K562 (cell line): ENCODE data around the gene FOXP4. TPM values are rescaled to one million over a fixed set of nuclear protein-coding genes. Genes with fewer than 3 reads are reported as not detected.

Experiments used
- ATAC-seq: fragments of 200-7000 bp; cut with Tn5 transposase; 3 replicates; pipeline ENCODE4 v1.9.1; 2020; ENCODE audit warnings: moderate library complexity
- BruUV-seq: library from RNA; stranded (reverse); fragments of 400-500 nt; replicated peaks from 2 replicates; lab custom pipeline; 2021; lab: Mats Ljungman, UMichigan
- CTCF ChIA-PET: fragments of 300-600 bp; formaldehyde crosslinking; extraction: SDS; loops from one replicate; lab custom pipeline; 2021; ENCODE audit warnings: low intra/inter-chr PET ratio; lab: Yijun Ruan, JAX
- POLR2A ChIA-PET: fragments of 300-600, 350-650 bp; sonication (Branson Sonifier 250); formaldehyde crosslinking; extraction: SDS; loops from one replicate; lab custom pipeline; 2021; ENCODE audit warnings: antibody characterized with exemption, inconsistent platforms; lab: Yijun Ruan, JAX
- DNase-seq, 4 experiments: peaks; one replicate each; pipeline versions ENCODE4 v3.0.0 to v3.0.0-alpha.2; 2011 to 2018; ENCODE audit warnings: low spot score in 3 of 4, mixed read lengths in 3 of 4; ENCODE audit errors: extremely low read depth in 1 of 4
- FAIRE-seq: peaks from 2 replicates; lab custom pipeline; 2011; peaks lifted over from hg19 to GRCh38; lab: Jason Lieb, UNC
- H2AFZ ChIP-seq: 2 replicates; pipeline ENCODE4 v1.6.0; 2011; ENCODE audit warnings: low read depth, low read length, control low read depth, inconsistent platforms
- H3K27ac ChIP-seq: fragments of 200-600 bp; 3 replicates; pipeline ENCODE4 v1.8.0; 2011; ENCODE audit warnings: low read depth, mild to moderate bottlenecking, control low read depth, inconsistent platforms, low read length, moderate library complexity, mixed read lengths; ENCODE audit errors: extremely low read depth
- H3K27me3 ChIP-seq, 2 experiments: fragments of 300-600 bp in 1 of 2; 2 replicates in 1 of 2; 3 replicates in 1 of 2; pipeline versions ENCODE4 v1.6.0 to v1.8.0; 2011; ENCODE audit warnings: inconsistent platforms in 2 of 2, low read length in 2 of 2, mild to moderate bottlenecking in 1 of 2, mixed read lengths in 1 of 2, moderate library complexity in 1 of 2; ENCODE audit not compliant: control insufficient read depth in 2 of 2, insufficient read depth in 2 of 2
- H3K36me3 ChIP-seq: fragments of 300-600 bp; 3 replicates; pipeline ENCODE4 v1.8.0; 2011; ENCODE audit warnings: mild to moderate bottlenecking, low read length, inconsistent platforms; ENCODE audit not compliant: control insufficient read depth, insufficient read depth
- H3K4me1 ChIP-seq, 2 experiments: fragments of 200-600 bp in 1 of 2; replicated peaks in 1 of 2; 2 replicates in 1 of 2; 3 replicates in 1 of 2; pipeline versions ENCODE4 v1.5.1 to v1.8.0; 2011; ENCODE audit warnings: inconsistent platforms in 2 of 2, low read length in 2 of 2, mild to moderate bottlenecking in 1 of 2, mixed read lengths in 1 of 2, moderate library complexity in 1 of 2; ENCODE audit not compliant: control insufficient read depth in 2 of 2, insufficient read depth in 2 of 2
- H3K4me2 ChIP-seq: 2 replicates; pipeline ENCODE4 v1.6.1; 2011; ENCODE audit warnings: low read length, control low read depth, inconsistent platforms, mixed read lengths; ENCODE audit not compliant: insufficient read depth
- H3K4me3 ChIP-seq: fragments of 200-600 bp; sonication (generic), shearing (Covaris generic); 2 replicates; pipeline ENCODE4 v1.5.1; 2016; ENCODE audit warnings: control low read depth, inconsistent platforms
- H3K79me2 ChIP-seq: fragments of 200-600 bp; 3 replicates; pipeline ENCODE4 v1.8.0; 2011; ENCODE audit warnings: low read length, inconsistent platforms; ENCODE audit not compliant: control insufficient read depth, insufficient read depth
- H3K9ac ChIP-seq, 2 experiments: 2 replicates each; pipeline versions ENCODE4 v1.6.0 to v1.6.1; 2011; ENCODE audit warnings: low read depth in 2 of 2, low read length in 2 of 2, control low read depth in 1 of 2, inconsistent platforms in 1 of 2, mild to moderate bottlenecking in 1 of 2, mixed read lengths in 1 of 2; ENCODE audit not compliant: insufficient read depth in 1 of 2
- H3K9me1 ChIP-seq: one replicate; pipeline ENCODE4 v1.6.0; 2011; ENCODE audit warnings: inconsistent platforms, mild to moderate bottlenecking, low read length, moderate library complexity; ENCODE audit not compliant: control insufficient read depth, insufficient read depth
- H3K9me3 ChIP-seq: replicated peaks from 2 replicates; pipeline ENCODE4 v1.5.1; 2011; ENCODE audit warnings: low read depth, low read length, inconsistent platforms; ENCODE audit not compliant: control insufficient read depth, insufficient read depth
- H4K20me1 ChIP-seq: replicated peaks from 2 replicates; pipeline ENCODE4 v1.6.1; 2011; ENCODE audit warnings: low read length, inconsistent platforms, mixed read lengths; ENCODE audit not compliant: control insufficient read depth, insufficient read depth
- KDM4B ChIP-seq, 2 experiments: fragments of 450-650 bp in 1 of 2; sonication (generic) in 1 of 2; IDR thresholded peaks; 2 replicates each; pipeline ENCODE4 v1.6.1; 2016 to 2017; ENCODE audit warnings: borderline replicate concordance in 2 of 2, antibody characterized with exemption in 1 of 2, low read depth in 1 of 2, mild to moderate bottlenecking in 1 of 2
- PCBP1 ChIP-seq: fragments of 200-400 bp; formaldehyde crosslinking; IDR thresholded peaks from 2 replicates; pipeline ENCODE4 v1.6.1; 2018; ENCODE audit warnings: mild to moderate bottlenecking, low read depth, low read length; ENCODE audit not compliant: poor library complexity, severe bottlenecking
- RBFOX2 ChIP-seq: fragments of 200-400 bp; formaldehyde crosslinking; IDR thresholded peaks from 2 replicates; pipeline ENCODE4 v1.6.1; 2017; ENCODE audit warnings: low read depth, mild to moderate bottlenecking, low read length, moderate library complexity
- RBM22 ChIP-seq: fragments of 200-400 bp; formaldehyde crosslinking; IDR thresholded peaks from 2 replicates; pipeline ENCODE4 v1.6.1; 2018; ENCODE audit warnings: low read length, low read depth; ENCODE audit not compliant: poor library complexity, severe bottlenecking
- RHOXF2B ChIP-seq: fragments of 250-450 bp; sonication (Bioruptor Pico); conservative IDR thresholded peaks from 2 replicates; pipeline ENCODE4 v1.5.1; 2021
- STAT5B ChIP-seq: fragments of 250-450 bp; sonication (Bioruptor Pico); IDR thresholded peaks from 2 replicates; pipeline ENCODE4 v1.8.0; 2021; ENCODE audit warnings: mild to moderate bottlenecking, inconsistent platforms
- U2AF1 ChIP-seq: fragments of 200-400 bp; formaldehyde crosslinking; optimal IDR thresholded peaks from 2 replicates; pipeline ENCODE3; 2017; ENCODE audit warnings: mild to moderate bottlenecking, low read depth, low read length, moderate library complexity
- ZNF24 ChIP-seq: fragments of 450-650 bp; IDR thresholded peaks from 2 replicates; pipeline ENCODE4 v1.6.1; 2016
- ZNF740 ChIP-seq, 3 experiments: fragments of 200-800 bp in 1 of 3; sonication (Bioruptor generic) in 1 of 3; sonication (generic) in 1 of 3; formaldehyde crosslinking in 1 of 3; IDR thresholded peaks; 2 replicates each; pipeline versions ENCODE4 v1.6.1 to v1.8.0; 2016 to 2022; ENCODE audit warnings: mild to moderate bottlenecking in 2 of 3, missing compliant biosample characterization in 2 of 3, missing genetic modification characterization in 2 of 3, missing genetic modification reagents in 1 of 3
- WGBS: fragments of 100-300 bp; shearing (Covaris generic); methylation state at CpG from one replicate; pipeline ENCODE4 v1.1.6; 2016; ENCODE audit warnings: low coverage, mixed read lengths; ENCODE audit not compliant: insufficient coverage; ENCODE audit errors: missing lambda C conversion rate; 5-methylcytosine and 5-hydroxymethylcytosine counted together
- in situ Hi-C: fragments of 300-500 bp; cut with MboI; formaldehyde crosslinking; loops from 4 replicates; pipeline ENCODE4 v1.15.0; 2018; ENCODE audit warnings: inconsistent platforms, mixed read lengths
- intact Hi-C: fragments of 100-400 bp; cut with micrococcal nuclease; formaldehyde crosslinking; loops from 2 replicates; pipeline ENCODE4 v1.14.2; 2022
- polyA plus RNA-seq, 8 experiments: library from polyadenylated mRNA; depleted of rRNA in 4 of 8; stranded (reverse) in 5 of 8; unstranded in 3 of 8; fragments of >200 nt; fragmentation: Nextera tagmentation in 2 of 8; fragmentation: Illumina TruSeq in 1 of 8; extraction: Ambion mirVana in 2 of 8; extraction: Trizol in 1 of 8; gene quantifications; 2 replicates each; pipeline versions ENCODE4 v1.2.1 to v1.2.3, GENCODE V29; 2011 to 2014; ENCODE audit warnings: inconsistent platforms in 1 of 8, missing spikeins in 1 of 8
- total RNA-seq, 7 experiments: library from RNA; depleted of rRNA in 6 of 7; stranded (reverse); fragments of >200 nt in 6 of 7; fragmentation: Illumina TruSeq in 2 of 7; extraction: Trizol in 2 of 7; gene quantifications; 2 replicates each; pipeline versions ENCODE4 v1.2.1 to v1.2.3, GENCODE V29; 2011 to 2021; ENCODE audit warnings: low replicate concordance in 1 of 7
- TF ChIP-seq, protein P1 (sequence below): fragments of 250-450 bp; sonication (Bioruptor Pico); IDR thresholded peaks from 2 replicates; pipeline ENCODE4 v1.5.0; 2021

The FOXP4 gene
- total and polyA plus RNA-seq, 9 of the 15 experiments (the other 6 are each of a cell fraction or from before 2014, with no cell fraction given), result 0.11 to 29.4 (median 2.3) TPM

- TF ChIP-seq, protein P1, sequence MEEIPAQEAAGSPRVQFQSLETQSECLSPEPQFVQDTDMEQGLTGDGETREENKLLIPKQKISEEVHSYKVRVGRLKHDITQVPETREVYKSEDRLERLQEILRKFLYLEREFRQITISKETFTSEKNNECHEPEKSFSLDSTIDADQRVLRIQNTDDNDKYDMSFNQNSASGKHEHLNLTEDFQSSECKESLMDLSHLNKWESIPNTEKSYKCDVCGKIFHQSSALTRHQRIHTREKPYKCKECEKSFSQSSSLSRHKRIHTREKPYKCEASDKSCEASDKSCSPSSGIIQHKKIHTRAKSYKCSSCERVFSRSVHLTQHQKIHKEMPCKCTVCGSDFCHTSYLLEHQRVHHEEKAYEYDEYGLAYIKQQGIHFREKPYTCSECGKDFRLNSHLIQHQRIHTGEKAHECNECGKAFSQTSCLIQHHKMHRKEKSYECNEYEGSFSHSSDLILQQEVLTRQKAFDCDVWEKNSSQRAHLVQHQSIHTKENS (CRISPR knock-in tag), result no peak
Measured at GRCh38 chr6:41546866-41547798, 951 bp downstream of the FOXP4 start (continued).

GRCh38 chr6:41547799-41548097 lies 1.6 kb downstream of the FOXP4 start:
- no peak for FAIRE-seq
- CTCF ChIA-PET, result no interaction called here
- H3K79me2 ChIP-seq, result peaks cover 29% of the 10 kb centered on the region

More at GRCh38 chr6:41547799-41548097, 1.6 kb downstream of the FOXP4 start:
- 74% methylated on average over 11 of the region's 21 CpGs for WGBS
- in situ Hi-C loops (no loop called here), intact Hi-C loops (no loop called here)
- no peak for ATAC-seq
- H3K4me3 ChIP-seq, result peak overlapping the region; percentile 68
- no peak overlapping the region for H3K27ac ChIP-seq
- peaks cover 17% of the 10 kb centered on the region; the same call in 2 of the 3 replicates for H3K36me3 ChIP-seq
- H2AFZ ChIP-seq, result no peak overlapping the region
- DNase-seq, result no peak
- BruUV-seq, result no TSS peak
- H3K4me1 ChIP-seq, result peaks cover 19 to 42% of the 10 kb centered on the region in 2 experiments
- H3K4me2 ChIP-seq, result no peak overlapping the region
- H3K9me3 ChIP-seq, result no peaks in the 10 kb centered on the region
- peak overlapping the region in 1 of 2 experiments; percentile 97; a peak in 1 of 4 replicates for H3K9ac ChIP-seq
- POLR2A ChIA-PET, result interaction anchor here (0.8 kb wide), 1 partner anchor 18 kb away, joined by 3 read pairs; no protein-coding TSS in a partner anchor
- H3K9me1 ChIP-seq, result no peaks in the 10 kb centered on the region
- no peaks in the 10 kb centered on the region for H3K27me3 ChIP-seq
- peaks cover 8% of the 10 kb centered on the region; the same call in 1 of the 2 replicates for H4K20me1 ChIP-seq
- TF ChIP-seq STAT5B (no peak), RBM22 (peak; percentile 59), RHOXF2B (CRISPR knock-in tag) (no peak), PCBP1 (no peak), KDM4B (IDR thresholded peaks at IDR 0.05; ENCODE audit: borderline replicate concordance in 2 of 2, low read depth in 1 of 2) (no peak), U2AF1 (no peak), RBFOX2 (peak; percentile 64), ZNF24 (no peak), ZNF740 (CRISPR knock-in tag; IDR thresholded peaks at IDR 0.05) (0 out of 2 replicates have a peak, but pooled peaks have one; percentile 47), ZNF740 (tag; IDR thresholded peaks at IDR 0.05) (no peak)
